Measurements from ENCODE around the gene LRRC3C.
"Not testable (repeated sequence)": the region's sequence is repeated elsewhere in the genome, so short reads cannot be mapped to it uniquely, and the experiment has no call there.

LRRC3C gene, protein sequence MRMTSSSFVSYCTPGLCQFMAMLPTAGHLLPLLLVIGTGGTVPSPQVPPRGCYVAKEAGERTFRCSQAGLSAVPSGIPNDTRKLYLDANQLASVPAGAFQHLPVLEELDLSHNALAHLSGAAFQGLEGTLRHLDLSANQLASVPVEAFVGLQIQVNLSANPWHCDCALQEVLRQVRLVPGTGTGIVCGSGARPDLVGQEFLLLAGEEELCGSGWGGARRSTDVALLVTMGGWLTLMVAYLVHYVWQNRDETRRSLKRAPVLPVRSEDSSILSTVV

GRCh38 chr17:39927101-39927928, at the start of gene LRRC3C, which contains the start of gene ORMDL3:
TSS of gene LRRC3C (plus strand) at chr17:39927732. CDS start at chr17:39941524, 13,792 bp downstream.
TSS of gene ORMDL3 (minus strand) at chr17:39927601. CDS start at chr17:39924203, 3,398 bp downstream.
- DNase-seq = peak; percentile 86

- DNase-seq = not testable (repeated sequence)
Measured at GRCh38 chr17:39886102-39886501, 41.4 kb upstream of the LRRC3C start.

GRCh38 chr17:39887078-39887477, 40.5 kb upstream of the LRRC3C start:
- no peak for DNase-seq

DNA sequence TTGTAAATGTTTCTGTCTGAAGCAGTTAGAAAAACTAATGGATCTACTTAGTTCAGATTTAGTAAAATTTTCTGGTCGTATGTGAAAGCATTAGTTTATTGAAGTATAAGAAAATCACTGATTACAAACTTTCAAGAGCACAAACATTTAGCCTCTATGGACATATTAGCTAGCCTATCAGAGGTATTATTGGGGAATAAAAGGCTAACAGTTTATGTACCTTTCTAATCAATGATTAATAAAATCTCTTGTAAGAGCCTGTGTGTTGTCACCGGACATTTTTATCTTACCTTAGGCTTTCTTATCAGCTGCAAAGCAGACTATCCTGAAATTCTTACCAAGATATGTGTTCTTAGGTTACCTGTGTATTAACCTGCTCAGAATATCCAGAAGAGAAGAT, 38.3 kb upstream of the LRRC3C start:
- DNase-seq = no peak

DNA sequence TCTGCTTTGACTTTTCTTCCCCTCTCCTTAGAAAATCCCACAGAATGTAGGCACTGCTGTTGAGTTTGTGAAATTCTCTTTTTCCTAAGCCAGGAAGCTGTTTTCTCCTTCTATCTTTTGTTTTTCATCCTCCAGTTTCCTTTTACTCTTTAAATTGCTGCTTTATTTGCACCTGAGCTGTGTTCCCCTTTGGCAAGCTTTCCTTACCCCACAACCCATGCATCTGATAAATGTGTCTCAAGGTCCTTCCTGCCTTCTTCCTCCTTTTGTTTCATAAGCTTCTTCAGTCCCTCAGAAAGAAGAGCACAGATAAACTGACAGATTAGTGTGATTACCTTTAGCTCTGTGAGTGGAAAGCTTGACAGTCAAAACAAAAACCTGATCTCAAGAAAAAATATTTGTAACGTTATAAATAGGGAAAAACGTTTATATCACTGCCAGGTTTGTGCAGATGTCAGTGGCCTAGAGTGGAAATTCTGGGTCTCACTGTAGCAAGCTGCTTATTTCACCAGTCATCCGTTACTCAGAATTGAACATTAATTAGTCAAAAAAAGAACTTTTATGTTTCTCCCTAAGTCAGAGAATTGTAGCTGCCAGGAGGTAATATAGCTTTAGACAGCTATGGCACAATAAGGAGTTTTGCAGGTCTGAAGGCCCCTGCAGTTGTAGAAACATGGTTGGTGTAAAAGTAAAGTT, 32.7 kb upstream of the LRRC3C start:
- no peak for DNase-seq

DNA sequence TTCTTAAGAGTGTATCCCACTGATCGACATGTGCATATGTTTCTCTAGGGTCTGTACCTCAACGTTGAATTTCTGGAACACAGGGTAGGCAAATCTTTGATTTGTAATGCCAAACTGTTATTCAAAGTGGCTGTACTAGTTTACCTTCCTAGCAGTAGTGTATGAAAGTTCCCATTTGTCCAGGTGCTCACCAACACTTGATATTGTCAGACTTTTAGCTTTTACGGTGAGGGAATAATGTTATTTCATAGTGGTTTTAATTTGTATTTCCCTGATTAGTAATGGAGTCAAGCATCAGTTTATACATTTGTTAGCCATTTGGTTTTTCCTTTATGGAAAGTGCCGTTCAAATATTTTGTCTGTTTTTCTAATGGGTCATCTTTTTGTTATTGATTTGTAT, 29.4 kb upstream of the LRRC3C start:
- no peak for DNase-seq

- DNase-seq = no peak
Measured at GRCh38 chr17:39899215-39899614, 28.3 kb upstream of the LRRC3C start.

DNA sequence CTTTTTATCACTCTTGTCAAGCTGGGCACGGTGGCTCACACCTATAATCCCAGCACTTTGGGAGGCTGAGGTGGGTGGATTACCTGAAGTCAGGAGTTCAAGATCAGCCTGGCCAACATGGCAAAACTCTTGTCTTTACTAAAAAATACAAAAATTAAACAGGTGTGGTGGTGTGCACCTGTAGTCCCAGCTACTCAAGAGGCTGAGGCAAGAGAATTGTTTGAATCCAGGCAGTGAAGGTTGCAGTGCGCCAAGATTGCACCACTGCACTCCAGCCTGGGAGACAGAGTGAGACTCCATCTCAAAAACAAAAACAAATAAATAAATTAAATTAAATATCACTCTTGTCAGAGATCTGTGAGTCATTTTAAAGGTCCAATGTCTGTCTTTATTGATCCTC, 25.5 kb upstream of the LRRC3C start:
- DNase-seq = not testable (repeated sequence)

DNA sequence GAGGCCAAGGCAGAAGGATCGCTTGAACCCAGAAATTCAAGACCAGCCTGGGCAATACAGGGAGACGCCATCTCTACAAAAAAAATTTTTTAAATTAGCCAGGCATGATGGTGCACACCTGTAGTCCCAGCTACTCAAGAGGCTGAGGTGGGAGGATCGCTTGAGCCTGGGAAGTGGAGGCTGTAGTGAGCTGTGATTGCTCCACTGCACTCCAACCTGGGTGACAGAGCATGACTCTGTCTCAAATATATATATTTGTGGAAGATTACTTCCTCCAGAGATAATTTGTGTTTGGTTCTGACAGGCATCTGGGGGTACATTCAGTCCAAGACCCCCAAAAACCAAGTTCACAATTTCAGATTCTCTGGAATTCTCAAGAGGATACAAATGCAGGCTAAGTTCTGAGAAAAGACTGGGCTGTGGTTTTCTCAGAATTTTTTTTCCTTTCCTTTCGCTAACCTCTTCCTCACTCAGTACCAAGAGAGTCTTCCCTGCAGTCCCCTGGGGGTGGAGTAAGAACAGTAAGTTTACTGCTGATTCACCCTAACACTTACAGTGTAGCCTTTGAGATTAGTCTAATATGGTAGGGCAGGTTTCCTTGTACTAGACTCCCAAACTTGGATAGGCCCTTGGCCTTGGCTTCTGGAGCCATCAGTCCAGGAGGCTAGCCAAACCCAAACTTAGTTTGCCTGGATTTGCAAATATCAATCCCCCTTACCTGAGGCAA, 24.2 kb upstream of the LRRC3C start:
- no peak for DNase-seq

DNA sequence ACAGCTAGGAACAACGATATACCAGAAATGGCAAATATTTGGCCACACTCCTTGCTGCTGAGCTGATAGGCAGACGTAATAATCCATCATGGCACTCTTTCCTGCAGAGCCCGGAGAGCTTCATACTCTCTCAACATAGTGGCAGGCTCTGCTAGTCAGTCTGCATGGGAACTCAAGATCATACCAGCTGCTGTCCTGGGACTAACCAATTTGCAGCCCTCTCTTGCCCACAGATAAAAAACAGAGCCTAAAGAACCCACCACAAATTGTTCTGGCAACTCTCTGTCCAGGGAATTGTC, 22.6 kb upstream of the LRRC3C start:
- no peak for DNase-seq

- DNase-seq = no peak
Measured at GRCh38 chr17:39908789-39909352, 18.7 kb upstream of the LRRC3C start.

DNA sequence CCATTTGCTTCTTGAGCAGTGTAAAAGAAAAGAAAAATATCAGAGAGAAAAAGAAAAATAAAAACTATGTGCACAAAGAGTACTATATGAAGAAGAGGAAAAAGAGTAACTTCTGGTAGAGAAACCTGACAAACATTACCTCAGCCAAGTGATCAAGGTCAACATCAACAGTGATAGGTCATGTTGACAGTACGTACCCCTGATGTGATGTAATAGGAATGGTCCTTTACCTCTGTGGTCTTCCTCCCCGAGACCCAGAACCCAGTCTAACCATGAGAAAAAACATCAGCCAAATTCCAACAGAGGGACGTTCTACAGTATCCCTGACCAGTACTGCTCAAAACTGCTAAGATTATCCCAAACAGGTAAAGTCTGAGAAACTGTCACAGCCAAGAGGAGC, 13.5 kb upstream of the LRRC3C start:
- no peak for DNase-seq

GRCh38 chr17:39915559-39915958, 12.0 kb upstream of the LRRC3C start:
- no peak for DNase-seq

DNA sequence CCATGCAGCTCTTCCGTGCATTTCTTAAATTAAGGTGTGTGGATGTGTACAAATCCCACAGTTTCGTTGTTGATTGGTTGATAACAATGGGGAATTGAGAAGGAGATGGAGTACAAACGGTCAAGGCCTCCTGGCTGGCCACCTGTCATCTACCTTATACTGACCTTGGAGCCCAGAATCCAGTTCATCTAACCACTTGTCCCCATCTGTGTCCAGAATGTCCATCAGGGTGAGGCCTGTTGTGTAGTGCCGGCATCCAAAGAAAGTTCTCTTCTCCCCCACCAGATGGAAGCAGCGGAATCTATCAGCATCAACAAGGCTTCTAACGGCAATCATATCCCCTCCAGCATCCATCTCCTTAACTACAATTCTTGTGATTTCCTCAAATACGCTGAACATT, 10.6 kb upstream of the LRRC3C start:
- DNase-seq = no peak

- DNase-seq = no peak
Measured at GRCh38 chr17:39919087-39919683, 8.3 kb upstream of the LRRC3C start.

- no peak for DNase-seq
Measured at GRCh38 chr17:39920218-39921210, 7.0 kb upstream of the LRRC3C start.

DNA sequence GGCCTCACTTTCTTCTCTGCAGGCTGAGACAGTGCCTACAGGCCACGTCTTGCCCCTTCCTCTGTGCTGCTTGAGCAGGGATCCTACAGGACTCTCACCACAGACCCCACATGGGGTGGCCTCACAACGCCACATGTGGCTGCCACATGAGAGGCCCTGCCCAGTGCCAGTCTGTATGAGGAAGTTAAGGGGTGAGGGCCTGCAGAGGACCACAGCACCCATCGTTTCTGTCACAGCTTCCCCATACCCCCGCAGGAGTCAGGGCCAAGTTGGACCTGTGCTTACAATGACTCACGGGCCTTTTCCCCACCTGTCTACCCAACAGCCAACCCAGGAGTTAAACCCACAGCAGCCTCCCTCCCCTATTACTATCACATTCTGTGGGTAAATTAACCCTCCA, 6.2 kb upstream of the LRRC3C start:
- DNase-seq = no peak

- no peak for DNase-seq
Measured at GRCh38 chr17:39922006-39922405, 5.5 kb upstream of the LRRC3C start.

DNA sequence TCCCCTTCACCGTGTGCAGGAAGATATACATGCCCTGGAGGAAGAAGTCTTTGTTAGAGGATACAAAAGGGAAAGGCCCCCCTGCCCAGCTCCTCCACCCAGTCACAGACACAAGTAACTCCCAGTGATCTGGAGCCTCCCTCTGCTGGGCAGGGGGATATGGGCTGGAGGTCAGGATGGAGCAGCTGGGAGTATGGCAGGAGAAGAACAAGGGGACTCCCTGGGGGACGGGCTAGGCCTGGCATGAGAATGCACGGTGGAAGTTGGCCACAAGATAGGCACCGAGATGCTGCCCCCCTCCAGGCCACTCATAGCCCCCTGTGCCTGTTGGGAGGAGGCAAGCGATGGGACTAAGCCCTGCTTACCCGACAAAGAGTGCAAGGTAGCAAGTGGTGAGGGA, 4.3 kb upstream of the LRRC3C start:
- no peak for DNase-seq

- peak; percentile 14 for DNase-seq
Measured at GRCh38 chr17:39923836-39924690, 3.5 kb upstream of the LRRC3C start.
